HT-29 (cell line): Measurements from ENCODE around the gene SYT2. TPM values are rescaled to one million over a fixed set of nuclear protein-coding genes. Genes with fewer than 3 reads are reported as not detected.
"Not testable (repeated sequence)": the region's sequence is repeated elsewhere in the genome, so short reads cannot be mapped to it uniquely, and the experiment has no call there.

Experiments used
- DNase-seq: peaks from one replicate; pipeline ENCODE4 v3.0.0-alpha.2; 2015; ENCODE audit warnings: low spot score
- total RNA-seq: library from RNA; depleted of rRNA; stranded (reverse); fragments of >200 nt; shearing (Covaris generic); gene quantifications from 2 replicates; pipeline ENCODE4 v1.2.3, GENCODE V29; 2014

SYT2 gene
- total RNA-seq, 1 experiment from 2014 or later, result 0.10 TPM

DNA sequence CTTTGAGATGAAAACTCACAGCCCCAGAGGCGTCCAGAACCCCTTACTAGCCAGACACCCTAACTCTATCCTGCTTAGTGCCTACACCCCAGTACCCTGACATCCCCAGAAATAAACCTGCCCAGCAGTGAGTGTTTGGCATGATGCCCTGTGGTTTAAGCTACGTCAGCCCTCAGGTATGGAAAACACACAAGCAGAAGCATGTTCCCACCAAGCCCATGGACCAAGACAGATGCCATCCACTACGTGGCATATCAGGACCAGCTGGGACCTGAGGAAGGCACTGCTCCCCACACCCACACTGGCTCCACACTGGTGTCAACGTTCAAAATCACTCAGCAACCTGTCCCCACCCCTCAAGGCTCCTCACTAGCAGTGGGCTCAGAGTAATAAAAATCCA is 116.4 kb downstream of the SYT2 start:
- DNase-seq, result peak; percentile 79

DNA sequence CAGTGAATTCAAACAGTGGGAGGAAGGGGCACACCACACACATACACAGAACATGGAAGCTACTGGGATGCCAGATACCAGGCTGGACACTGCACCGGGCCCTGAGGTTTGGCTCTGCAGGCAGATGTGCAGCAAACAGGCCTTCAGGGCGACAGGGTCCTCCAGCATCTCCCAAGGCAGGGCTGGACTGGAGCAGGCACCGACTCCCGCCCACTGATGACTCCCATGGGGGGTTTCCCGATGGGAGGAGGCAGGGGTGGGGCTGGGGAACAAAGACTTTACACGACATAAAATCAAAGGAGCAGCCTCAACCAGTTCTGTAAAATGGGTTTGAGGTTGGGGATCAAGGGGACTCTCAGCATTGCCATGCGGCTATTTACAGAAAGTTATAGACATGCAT is 118.1 kb downstream of the SYT2 start:
- DNase-seq, result no peak

GRCh38 chr1:202591515-202591914 is 118.7 kb downstream of the SYT2 start:
- DNase-seq, result no peak

GRCh38 chr1:202590975-202591411 is 119.3 kb downstream of the SYT2 start:
- peak; percentile 66 for DNase-seq

DNA sequence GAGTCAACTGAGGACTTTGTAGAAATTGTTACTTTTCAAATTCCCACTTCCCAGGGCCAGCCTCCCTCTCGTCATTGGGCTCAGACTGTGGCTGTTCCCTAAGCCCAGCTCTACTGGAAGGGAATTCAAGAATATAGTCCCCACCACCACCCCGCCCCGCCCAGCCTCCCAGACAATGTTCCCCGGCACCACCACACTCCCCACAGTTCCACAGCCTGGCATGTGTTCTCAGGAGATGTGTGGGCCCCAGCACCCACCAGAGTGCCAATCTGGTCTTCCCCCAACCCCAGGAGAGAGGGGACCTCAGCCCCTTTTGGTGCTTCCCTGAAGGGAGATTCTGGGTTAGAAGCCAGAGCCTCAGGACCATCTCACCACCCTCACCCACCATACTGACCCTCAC is 120.1 kb downstream of the SYT2 start:
- peak; percentile 19 for DNase-seq

- peak; percentile 91 for DNase-seq
Observed at GRCh38 chr1:202589190-202589930, 120.9 kb downstream of the SYT2 start.

- DNase-seq, result no peak
Observed at GRCh38 chr1:202588503-202589189, 121.6 kb downstream of the SYT2 start.

GRCh38 chr1:202587859-202588485 is 122.3 kb downstream of the SYT2 start:
- DNase-seq, result peak; percentile 66

GRCh38 chr1:202586871-202587270 is 123.4 kb downstream of the SYT2 start:
- no peak for DNase-seq

DNA sequence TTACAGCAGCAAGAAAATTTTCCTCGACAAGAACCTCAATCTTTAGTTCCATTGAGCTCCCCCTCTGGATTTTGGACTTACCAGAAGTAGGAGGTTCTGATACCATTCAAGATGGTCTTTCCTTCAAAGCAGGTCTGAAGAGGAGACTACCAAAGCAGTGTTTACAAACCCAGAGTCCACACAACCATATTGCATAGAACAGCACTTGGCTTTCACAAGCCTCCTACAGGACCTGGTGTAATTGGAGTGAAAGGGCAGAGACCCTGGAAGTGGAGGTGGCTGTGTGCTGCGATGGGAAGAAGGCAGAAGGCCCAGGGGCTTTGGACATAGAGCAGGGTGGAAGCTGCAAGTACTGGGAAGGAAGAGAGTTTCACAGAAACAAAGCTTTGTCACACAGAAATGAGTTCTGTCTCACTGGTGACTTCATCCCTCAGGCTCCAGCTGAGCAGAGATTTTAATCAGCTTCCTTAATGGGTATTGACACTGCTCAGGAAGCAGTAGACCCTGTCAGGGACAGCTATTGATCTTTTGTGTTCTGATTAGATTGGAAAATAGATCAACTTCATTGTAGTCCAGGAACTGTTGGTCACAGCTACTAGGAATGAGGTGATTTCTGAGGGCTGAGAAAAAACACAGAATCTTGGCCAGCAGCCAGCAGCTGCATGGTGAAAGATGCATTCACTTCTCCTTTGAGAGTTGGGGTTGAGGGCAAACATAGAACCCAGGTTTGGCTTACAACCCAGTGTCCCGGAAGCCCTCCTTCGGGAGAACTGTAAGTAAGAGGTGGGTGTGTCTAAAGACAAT is 124.0 kb downstream of the SYT2 start:
- peak; percentile 58 for DNase-seq

DNA sequence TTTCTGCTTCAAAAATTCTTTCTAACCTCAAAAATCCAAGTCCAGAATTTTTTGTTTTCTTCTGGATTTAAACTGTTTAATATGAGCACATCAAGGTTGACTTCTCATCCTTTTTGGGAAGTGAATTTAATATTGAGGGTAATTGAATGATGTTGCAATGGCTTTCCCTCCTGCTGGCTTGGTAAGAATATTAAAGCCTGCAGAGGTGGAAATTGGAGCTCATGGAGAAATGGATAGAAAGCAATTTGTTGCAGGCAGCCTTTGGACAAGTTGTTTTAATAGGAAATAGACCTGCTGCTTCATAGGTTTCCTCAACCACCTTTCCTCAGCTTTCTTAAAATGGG is 124.7 kb downstream of the SYT2 start:
- DNase-seq, result no peak

GRCh38 chr1:202584707-202585589 is 125.3 kb downstream of the SYT2 start:
- no peak for DNase-seq

DNA sequence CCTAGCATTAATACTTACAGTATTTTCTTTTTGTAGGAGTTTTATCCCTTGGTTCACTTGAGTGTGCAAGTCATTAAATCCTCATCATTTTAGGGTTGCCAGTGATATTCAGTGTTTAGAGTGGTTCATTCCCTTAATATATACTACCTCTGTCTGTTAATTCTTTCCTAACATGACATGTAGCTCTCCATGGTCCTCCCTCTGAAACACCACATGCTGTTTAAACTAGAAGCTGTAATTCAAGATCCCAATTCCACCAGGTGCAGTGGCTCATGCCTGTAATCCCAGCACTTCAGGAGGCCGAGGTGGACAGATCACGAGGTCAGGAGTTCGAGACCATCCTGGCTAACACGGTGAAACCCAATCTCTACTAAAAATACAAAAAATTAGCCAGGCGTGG is 127.9 kb downstream of the SYT2 start:
- not testable (repeated sequence) for DNase-seq

DNA sequence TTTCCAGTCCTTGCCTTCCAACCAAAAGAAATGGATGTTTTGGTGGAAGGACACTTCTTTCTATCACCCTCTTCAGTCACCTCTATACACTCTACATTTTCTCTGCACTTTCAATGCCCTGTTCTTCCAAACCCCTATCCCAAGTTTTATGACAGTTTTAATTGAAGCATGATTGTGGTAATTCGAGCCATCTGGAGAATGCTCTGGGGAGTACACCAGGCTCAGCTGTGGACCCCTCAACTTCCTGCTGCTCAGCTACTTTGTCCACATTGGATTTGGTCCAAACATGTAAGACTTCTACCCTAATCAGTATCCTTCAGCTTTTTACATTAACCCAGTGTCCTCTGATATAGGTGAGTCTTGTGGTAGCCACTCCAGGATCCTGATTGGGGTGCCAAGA is 129.6 kb downstream of the SYT2 start:
- DNase-seq, result no peak

- DNase-seq, result no peak
Observed at GRCh38 chr1:202579806-202580205, 130.4 kb downstream of the SYT2 start.

DNA sequence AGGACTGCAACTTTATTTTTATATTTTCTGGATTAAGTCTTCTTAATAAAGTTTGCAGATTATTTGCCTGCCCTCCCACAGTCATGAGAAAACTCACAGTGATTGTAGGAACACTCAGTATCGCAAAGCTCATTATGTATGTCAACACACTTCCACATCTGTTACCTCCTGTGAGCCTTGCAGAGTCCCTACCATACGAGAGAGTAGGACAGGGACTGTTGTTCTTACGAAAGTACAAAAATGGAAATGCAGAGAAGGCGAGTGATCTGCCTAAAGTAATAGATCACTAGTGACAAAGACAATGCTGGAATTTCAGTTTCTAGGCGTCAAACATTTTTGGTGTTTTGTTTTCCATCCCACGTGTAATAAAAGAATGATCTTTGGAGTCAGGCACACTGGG is 131.7 kb downstream of the SYT2 start:
- no peak for DNase-seq

GRCh38 chr1:202578001-202578504 is 132.2 kb downstream of the SYT2 start:
- DNase-seq, result no peak

DNA sequence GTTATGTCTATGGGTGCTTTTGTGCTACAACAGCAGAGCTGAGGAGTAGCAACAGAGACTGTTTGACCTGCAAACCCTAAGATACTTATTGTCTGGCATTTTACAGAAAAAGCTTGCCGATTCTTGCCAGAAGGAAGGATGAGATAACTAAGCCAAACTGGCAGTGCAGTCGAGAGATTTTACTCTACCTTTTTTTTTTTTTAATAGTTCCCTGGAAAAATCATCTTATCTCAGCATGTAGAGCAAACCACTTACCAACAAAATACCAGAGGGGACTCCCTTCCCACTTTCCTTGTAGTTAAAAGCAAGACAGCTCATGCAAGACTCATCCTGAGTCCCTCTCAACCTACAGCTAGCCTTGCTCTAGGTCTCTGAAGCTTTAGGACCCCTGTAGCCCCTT is 132.9 kb downstream of the SYT2 start:
- DNase-seq, result no peak

GRCh38 chr1:202576816-202577215 is 133.4 kb downstream of the SYT2 start:
- DNase-seq, result no peak

DNA sequence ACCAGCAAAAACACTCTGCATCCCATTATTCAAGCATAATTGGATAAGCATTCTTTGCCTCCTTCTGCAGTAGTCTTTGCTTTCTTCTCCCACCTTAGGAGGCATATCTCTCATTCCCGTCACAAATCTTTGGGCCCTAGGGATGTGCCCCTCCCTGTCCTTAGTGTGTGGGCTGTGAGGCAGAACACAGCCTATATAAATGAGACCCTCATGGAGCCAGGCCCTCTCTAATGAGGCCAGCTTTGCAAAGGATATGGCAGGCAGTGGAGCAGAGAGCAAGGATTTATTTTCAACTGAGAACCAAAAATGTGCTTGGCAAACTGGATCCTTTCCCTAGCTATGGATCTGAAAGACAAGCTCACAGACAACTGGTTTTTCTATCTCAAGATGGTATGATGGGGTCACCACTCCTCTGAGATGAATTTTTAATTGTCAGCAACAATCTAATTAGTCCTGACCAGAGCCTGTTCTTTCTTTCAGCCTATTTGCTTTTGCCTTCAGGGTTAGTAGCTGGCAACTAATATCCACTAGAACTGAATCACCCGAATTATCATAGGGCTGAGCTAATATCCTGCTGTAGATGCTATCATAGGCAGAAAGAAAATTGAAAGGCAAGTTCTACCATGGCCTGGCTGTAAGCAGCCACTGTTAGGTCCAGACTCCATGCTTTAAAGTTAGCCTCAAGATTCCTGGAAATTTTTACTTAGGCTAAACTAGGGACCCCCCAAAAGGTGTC is 134.2 kb downstream of the SYT2 start:
- no peak for DNase-seq
